Neural progenitor cell (in vitro differentiated cells): Measurements from ENCODE around the gene INHBE. TPM values are rescaled to one million over a fixed set of nuclear protein-coding genes. Genes with fewer than 3 reads are reported as not detected.

Experiments
- DNase-seq: peaks from one replicate; pipeline ENCODE4 v3.0.0-alpha.2; 2016; ENCODE audit warnings: low spot score
- H2AFZ ChIP-seq: fragments of 200-600 bp; sonication (generic); replicated peaks from 2 replicates; pipeline ENCODE4 v1.6.1; 2016; ENCODE audit warnings: antibody characterized with exemption
- H3F3A ChIP-seq: fragments of 200-600 bp; sonication (generic); 2 replicates; pipeline ENCODE4 v1.6.1; 2016; ENCODE audit warnings: antibody characterized with exemption, low read depth
- H3K27ac ChIP-seq: fragments of 200-600 bp; sonication (generic); 2 replicates; pipeline ENCODE4 v1.5.1; 2016; ENCODE audit warnings: mild to moderate bottlenecking
- H3K27me3 ChIP-seq: fragments of 200-600 bp; sonication (generic); 2 replicates; pipeline ENCODE4 v1.6.1; 2016; ENCODE audit warnings: mild to moderate bottlenecking, moderate library complexity
- H3K36me3 ChIP-seq: fragments of 200-600 bp; sonication (generic); 2 replicates; pipeline ENCODE4 v1.5.1; 2016
- H3K4me1 ChIP-seq: fragments of 200-600 bp; sonication (generic); 2 replicates; pipeline ENCODE4 v1.6.1; 2016; ENCODE audit warnings: mixed run types
- H3K4me2 ChIP-seq: fragments of 200-600 bp; sonication (generic); 2 replicates; pipeline ENCODE4 v1.6.1; 2016
- H3K4me3 ChIP-seq: fragments of 200-600 bp; sonication (generic); 2 replicates; pipeline ENCODE4 v1.5.1; 2016
- H3K79me2 ChIP-seq: fragments of 200-600 bp; sonication (generic); 2 replicates; pipeline ENCODE4 v1.6.1; 2016; ENCODE audit warnings: low read depth
- H3K9ac ChIP-seq: fragments of 200-600 bp; sonication (generic); 2 replicates; pipeline ENCODE4 v1.6.1; 2016
- H3K9me3 ChIP-seq: fragments of 200-600 bp; sonication (generic); 2 replicates; pipeline ENCODE4 v1.5.1; 2016; ENCODE audit warnings: low read depth
- H4K20me1 ChIP-seq: fragments of 200-600 bp; sonication (generic); 2 replicates; pipeline ENCODE4 v1.6.1; 2016; ENCODE audit warnings: low read depth
- H3K27ac Mint-ChIP-seq: 3 replicates; pipeline ENCODE4 v1.8.0; 2021; ENCODE audit warnings: mixed read lengths
- H3K27me3 Mint-ChIP-seq: 2 replicates; pipeline ENCODE4 v1.8.0; 2022; ENCODE audit warnings: low read depth, mild to moderate bottlenecking, inconsistent platforms, moderate library complexity, mixed read lengths; ENCODE audit not compliant: insufficient read depth
- H3K36me3 Mint-ChIP-seq: 3 replicates; pipeline ENCODE4 v1.8.0; 2021; ENCODE audit warnings: mixed read lengths
- H3K4me1 Mint-ChIP-seq: 3 replicates; pipeline ENCODE4 v1.8.0; 2021; ENCODE audit warnings: mixed read lengths
- H3K4me3 Mint-ChIP-seq: 3 replicates; pipeline ENCODE4 v1.8.0; 2021; ENCODE audit warnings: mild to moderate bottlenecking, moderate library complexity, mixed read lengths
- H3K9me3 Mint-ChIP-seq: 3 replicates; pipeline ENCODE4 v1.8.0; 2020; ENCODE audit warnings: mixed read lengths
- EZH2 ChIP-seq: fragments of 200-600 bp; sonication (generic); IDR thresholded peaks from 2 replicates; pipeline ENCODE4 v1.6.1; 2017; ENCODE audit warnings: antibody characterized with exemption, mild to moderate bottlenecking, moderate library complexity
- EZH2phosphoT487 ChIP-seq: fragments of 200-600 bp; sonication (generic); IDR thresholded peaks from 2 replicates; pipeline ENCODE4 v1.6.1; 2017; ENCODE audit warnings: antibody characterized with exemption
- total RNA-seq: library from RNA; depleted of rRNA; stranded (reverse); fragments of >200 nt; gene quantifications from 2 replicates; pipeline ENCODE4 v1.2.3, GENCODE V29; 2015; ENCODE audit warnings: low replicate concordance
- TF ChIP-seq, protein P1 (sequence below): fragments of 200-600 bp; sonication (generic); IDR thresholded peaks from 2 replicates; pipeline ENCODE4 v1.5.1; 2017; ENCODE audit warnings: antibody characterized with exemption, mild to moderate bottlenecking

Gene INHBE
- total RNA-seq, 1 donor from 2014 or later, result not detected

DNA sequence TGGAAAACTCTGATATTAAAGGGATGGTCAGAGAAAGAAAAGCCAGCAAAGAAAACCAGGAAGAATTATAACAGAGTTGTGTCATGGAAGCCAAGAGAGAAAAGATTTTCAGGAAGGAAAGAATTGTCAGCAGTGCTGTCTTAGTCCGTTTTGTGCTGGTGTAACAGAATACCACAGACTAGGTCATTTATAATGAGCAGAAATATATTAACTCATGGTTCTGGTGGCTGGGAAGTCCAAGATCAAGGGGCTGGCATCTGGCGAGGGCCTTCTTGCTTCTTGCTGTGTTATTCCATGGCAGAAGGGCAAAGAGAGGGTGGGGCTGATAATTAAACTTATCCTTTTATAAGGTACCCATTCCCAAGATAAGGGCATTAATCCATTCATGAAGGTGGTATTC lies 6.4 kb upstream of the INHBE start:
- no peak for DNase-seq
- no peaks in the 10 kb centered on the region for H3K27me3 ChIP-seq
- TF ChIP-seq EZH2phosphoT487 (no peak), EZH2 (no peak)
- TF ChIP-seq, protein P1, sequence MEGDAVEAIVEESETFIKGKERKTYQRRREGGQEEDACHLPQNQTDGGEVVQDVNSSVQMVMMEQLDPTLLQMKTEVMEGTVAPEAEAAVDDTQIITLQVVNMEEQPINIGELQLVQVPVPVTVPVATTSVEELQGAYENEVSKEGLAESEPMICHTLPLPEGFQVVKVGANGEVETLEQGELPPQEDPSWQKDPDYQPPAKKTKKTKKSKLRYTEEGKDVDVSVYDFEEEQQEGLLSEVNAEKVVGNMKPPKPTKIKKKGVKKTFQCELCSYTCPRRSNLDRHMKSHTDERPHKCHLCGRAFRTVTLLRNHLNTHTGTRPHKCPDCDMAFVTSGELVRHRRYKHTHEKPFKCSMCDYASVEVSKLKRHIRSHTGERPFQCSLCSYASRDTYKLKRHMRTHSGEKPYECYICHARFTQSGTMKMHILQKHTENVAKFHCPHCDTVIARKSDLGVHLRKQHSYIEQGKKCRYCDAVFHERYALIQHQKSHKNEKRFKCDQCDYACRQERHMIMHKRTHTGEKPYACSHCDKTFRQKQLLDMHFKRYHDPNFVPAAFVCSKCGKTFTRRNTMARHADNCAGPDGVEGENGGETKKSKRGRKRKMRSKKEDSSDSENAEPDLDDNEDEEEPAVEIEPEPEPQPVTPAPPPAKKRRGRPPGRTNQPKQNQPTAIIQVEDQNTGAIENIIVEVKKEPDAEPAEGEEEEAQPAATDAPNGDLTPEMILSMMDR, result no peak
- Mint-ChIP-seq H3K4me3 (no peak overlapping the region), H3K4me1 (peaks cover 11% of the 10 kb centered on the region), H3K27me3 (peaks cover 13% of the 10 kb centered on the region), H3K27ac (no peak overlapping the region), H3K9me3 (no peaks in the 10 kb centered on the region), H3K36me3 (no peaks in the 10 kb centered on the region)
- H3K9ac ChIP-seq, result no peak overlapping the region
- peaks cover 5% of the 10 kb centered on the region for H3K4me1 ChIP-seq
- no peak overlapping the region for H3K27ac ChIP-seq
- H3K36me3 ChIP-seq, result no peaks in the 10 kb centered on the region
- H4K20me1 ChIP-seq, result no peaks in the 10 kb centered on the region
- no peaks in the 10 kb centered on the region for H3F3A ChIP-seq
- no peaks in the 10 kb centered on the region for H3K79me2 ChIP-seq
- H3K9me3 ChIP-seq, result no peaks in the 10 kb centered on the region
- H3K4me2 ChIP-seq, result no peak overlapping the region
- H2AFZ ChIP-seq, result no peak overlapping the region
- H3K4me3 ChIP-seq, result no peak overlapping the region

DNA sequence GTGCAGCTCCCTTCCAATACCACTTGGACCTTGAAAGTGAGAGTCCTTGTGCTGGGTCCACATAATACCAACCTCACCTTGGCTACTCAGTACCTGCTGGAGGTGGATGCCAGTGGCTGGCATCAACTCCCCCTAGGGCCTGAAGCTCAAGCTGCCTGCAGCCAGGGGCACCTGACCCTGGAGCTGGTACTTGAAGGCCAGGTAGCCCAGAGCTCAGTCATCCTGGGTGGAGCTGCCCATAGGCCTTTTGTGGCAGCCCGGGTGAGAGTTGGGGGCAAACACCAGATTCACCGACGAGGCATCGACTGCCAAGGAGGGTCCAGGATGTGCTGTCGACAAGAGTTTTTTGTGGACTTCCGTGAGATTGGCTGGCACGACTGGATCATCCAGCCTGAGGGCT lies 5.7 kb upstream of the INHBE start:
- no peak overlapping the region for H3K4me2 ChIP-seq
- H3K9me3 Mint-ChIP-seq, result no peaks in the 10 kb centered on the region
- peaks cover 10% of the 10 kb centered on the region for H3K27me3 Mint-ChIP-seq
- H2AFZ ChIP-seq, result no peak overlapping the region
- no peak overlapping the region for H3K27ac ChIP-seq
- H3K9ac ChIP-seq, result no peak overlapping the region
- no peak overlapping the region for H3K4me3 Mint-ChIP-seq
- H3K27ac Mint-ChIP-seq, result no peak overlapping the region
- H3K9me3 ChIP-seq, result no peaks in the 10 kb centered on the region
- no peaks in the 10 kb centered on the region for H3K36me3 Mint-ChIP-seq
- no peaks in the 10 kb centered on the region for H3K79me2 ChIP-seq
- H3F3A ChIP-seq, result no peaks in the 10 kb centered on the region
- no peaks in the 10 kb centered on the region for H4K20me1 ChIP-seq
- peaks cover 5% of the 10 kb centered on the region for H3K4me1 ChIP-seq
- no peaks in the 10 kb centered on the region for H3K27me3 ChIP-seq
- TF ChIP-seq EZH2phosphoT487, result no peak
- TF ChIP-seq, protein P1, result no peak
- no peak for TF ChIP-seq EZH2
- H3K4me3 ChIP-seq, result no peak overlapping the region
- peaks cover 11% of the 10 kb centered on the region for H3K4me1 Mint-ChIP-seq
- H3K36me3 ChIP-seq, result no peaks in the 10 kb centered on the region
- no peak for DNase-seq

DNA sequence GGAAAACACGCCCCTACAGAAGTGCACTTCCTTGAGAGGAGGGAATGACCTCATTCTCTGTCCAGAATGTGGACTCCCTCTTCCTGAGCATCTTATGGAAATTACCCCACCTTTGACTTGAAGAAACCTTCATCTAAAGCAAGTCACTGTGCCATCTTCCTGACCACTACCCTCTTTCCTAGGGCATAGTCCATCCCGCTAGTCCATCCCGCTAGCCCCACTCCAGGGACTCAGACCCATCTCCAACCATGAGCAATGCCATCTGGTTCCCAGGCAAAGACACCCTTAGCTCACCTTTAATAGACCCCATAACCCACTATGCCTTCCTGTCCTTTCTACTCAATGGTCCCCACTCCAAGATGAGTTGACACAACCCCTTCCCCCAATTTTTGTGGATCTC lies 5.0 kb upstream of the INHBE start:
- Histone ChIP-seq H3K9ac (no peak overlapping the region), H3K79me2 (no peaks in the 10 kb centered on the region), H4K20me1 (no peaks in the 10 kb centered on the region), H3K27ac (no peak overlapping the region), H3K4me3 (no peak overlapping the region), H2AFZ (no peak overlapping the region), H3F3A (no peaks in the 10 kb centered on the region), H3K27me3 (no peaks in the 10 kb centered on the region), H3K4me1 (peaks cover 11% of the 10 kb centered on the region), H3K9me3 (no peaks in the 10 kb centered on the region), H3K4me2 (no peak overlapping the region), H3K36me3 (no peaks in the 10 kb centered on the region)
- peaks cover 9% of the 10 kb centered on the region for H3K27me3 Mint-ChIP-seq
- H3K36me3 Mint-ChIP-seq, result no peaks in the 10 kb centered on the region
- no peak for DNase-seq
- no peaks in the 10 kb centered on the region for H3K9me3 Mint-ChIP-seq
- TF ChIP-seq EZH2phosphoT487, result no peak
- no peak for TF ChIP-seq EZH2
- TF ChIP-seq, protein P1, result no peak
- no peak overlapping the region for H3K27ac Mint-ChIP-seq
- peaks cover 18% of the 10 kb centered on the region for H3K4me1 Mint-ChIP-seq
- H3K4me3 Mint-ChIP-seq, result no peak overlapping the region
